ENCODE results near the gene ZBTB40.

DNA sequence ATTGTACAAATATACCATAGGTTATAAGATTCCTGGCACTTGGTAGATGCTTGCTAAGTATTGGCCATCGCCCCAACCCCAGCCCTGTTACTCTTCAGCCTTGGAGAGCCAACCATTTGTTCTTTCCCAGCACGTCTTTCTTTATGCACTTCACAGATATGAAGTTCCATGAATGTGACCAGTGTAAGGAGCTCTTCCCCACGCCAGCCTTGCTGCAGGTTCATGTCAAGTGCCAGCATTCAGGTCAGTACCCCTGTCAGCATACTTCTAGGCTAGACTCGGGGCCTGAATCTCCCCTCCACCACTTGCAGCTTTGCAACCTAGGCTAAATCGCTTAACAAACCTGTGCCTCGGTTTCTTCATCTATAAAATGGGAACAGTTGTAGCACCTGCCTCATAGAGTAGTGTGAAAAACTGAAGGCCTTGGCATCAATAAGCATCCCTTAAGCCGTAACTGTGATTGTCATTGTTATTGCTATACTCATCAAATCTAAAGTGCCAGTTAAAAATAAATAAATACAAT lies 70.6 kb downstream of the ZBTB40 start:
- TF ChIP-seq KDM2A (CRISPR knock-in tag; IDR thresholded peaks at IDR 0.05; ENCODE audit: borderline replicate concordance, low read depth) (no peak), ZNF260 (CRISPR knock-in tag; IDR thresholded peaks at IDR 0.05; ENCODE audit: borderline replicate concordance, low read depth) (no peak), MXI1 (IDR thresholded peaks at IDR 0.05; ENCODE audit: borderline replicate concordance, low read depth, low read length) (no peak), POLR2A (IDR thresholded peaks at IDR 0.05; ENCODE audit: insufficient read depth in 1 of 2, low read depth in 2 of 2, low read length in 2 of 2) (no peak), CEBPB (IDR thresholded peaks at IDR 0.05; ENCODE audit: borderline replicate concordance, low read depth, low read length) (no peak), POLR2AphosphoS5 (IDR thresholded peaks at IDR 0.05; ENCODE audit: low read depth, low read length) (no peak), SIN3A (IDR thresholded peaks at IDR 0.05; ENCODE audit: borderline replicate concordance, low read depth, low read length) (no peak), YY1 (IDR thresholded peaks at IDR 0.05; ENCODE audit: insufficient read depth, insufficient replicate concordance, low read depth, low read length) (no peak)
- TF ChIP-seq, protein P1, sequence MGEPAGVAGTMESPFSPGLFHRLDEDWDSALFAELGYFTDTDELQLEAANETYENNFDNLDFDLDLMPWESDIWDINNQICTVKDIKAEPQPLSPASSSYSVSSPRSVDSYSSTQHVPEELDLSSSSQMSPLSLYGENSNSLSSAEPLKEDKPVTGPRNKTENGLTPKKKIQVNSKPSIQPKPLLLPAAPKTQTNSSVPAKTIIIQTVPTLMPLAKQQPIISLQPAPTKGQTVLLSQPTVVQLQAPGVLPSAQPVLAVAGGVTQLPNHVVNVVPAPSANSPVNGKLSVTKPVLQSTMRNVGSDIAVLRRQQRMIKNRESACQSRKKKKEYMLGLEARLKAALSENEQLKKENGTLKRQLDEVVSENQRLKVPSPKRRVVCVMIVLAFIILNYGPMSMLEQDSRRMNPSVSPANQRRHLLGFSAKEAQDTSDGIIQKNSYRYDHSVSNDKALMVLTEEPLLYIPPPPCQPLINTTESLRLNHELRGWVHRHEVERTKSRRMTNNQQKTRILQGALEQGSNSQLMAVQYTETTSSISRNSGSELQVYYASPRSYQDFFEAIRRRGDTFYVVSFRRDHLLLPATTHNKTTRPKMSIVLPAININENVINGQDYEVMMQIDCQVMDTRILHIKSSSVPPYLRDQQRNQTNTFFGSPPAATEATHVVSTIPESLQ (CRISPR knock-in tag; conservative IDR thresholded peaks at IDR 0.05) = no peak
- TF ChIP-seq, protein P2, sequence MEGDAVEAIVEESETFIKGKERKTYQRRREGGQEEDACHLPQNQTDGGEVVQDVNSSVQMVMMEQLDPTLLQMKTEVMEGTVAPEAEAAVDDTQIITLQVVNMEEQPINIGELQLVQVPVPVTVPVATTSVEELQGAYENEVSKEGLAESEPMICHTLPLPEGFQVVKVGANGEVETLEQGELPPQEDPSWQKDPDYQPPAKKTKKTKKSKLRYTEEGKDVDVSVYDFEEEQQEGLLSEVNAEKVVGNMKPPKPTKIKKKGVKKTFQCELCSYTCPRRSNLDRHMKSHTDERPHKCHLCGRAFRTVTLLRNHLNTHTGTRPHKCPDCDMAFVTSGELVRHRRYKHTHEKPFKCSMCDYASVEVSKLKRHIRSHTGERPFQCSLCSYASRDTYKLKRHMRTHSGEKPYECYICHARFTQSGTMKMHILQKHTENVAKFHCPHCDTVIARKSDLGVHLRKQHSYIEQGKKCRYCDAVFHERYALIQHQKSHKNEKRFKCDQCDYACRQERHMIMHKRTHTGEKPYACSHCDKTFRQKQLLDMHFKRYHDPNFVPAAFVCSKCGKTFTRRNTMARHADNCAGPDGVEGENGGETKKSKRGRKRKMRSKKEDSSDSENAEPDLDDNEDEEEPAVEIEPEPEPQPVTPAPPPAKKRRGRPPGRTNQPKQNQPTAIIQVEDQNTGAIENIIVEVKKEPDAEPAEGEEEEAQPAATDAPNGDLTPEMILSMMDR (CRISPR knock-in tag; IDR thresholded peaks at IDR 0.05) = no peak
- TF ChIP-seq, protein P3, sequence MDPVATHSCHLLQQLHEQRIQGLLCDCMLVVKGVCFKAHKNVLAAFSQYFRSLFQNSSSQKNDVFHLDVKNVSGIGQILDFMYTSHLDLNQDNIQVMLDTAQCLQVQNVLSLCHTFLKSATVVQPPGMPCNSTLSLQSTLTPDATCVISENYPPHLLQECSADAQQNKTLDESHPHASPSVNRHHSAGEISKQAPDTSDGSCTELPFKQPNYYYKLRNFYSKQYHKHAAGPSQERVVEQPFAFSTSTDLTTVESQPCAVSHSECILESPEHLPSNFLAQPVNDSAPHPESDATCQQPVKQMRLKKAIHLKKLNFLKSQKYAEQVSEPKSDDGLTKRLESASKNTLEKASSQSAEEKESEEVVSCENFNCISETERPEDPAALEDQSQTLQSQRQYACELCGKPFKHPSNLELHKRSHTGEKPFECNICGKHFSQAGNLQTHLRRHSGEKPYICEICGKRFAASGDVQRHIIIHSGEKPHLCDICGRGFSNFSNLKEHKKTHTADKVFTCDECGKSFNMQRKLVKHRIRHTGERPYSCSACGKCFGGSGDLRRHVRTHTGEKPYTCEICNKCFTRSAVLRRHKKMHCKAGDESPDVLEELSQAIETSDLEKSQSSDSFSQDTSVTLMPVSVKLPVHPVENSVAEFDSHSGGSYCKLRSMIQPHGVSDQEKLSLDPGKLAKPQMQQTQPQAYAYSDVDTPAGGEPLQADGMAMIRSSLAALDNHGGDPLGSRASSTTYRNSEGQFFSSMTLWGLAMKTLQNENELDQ (CRISPR knock-in tag; IDR thresholded peaks at IDR 0.05; ENCODE audit: borderline replicate concordance) = no peak

All from HepG2 (cell line).